ENCODE measurements around the gene SSTR4.

GRCh38 chr20:23007462-23007861, 27.6 kb upstream of the SSTR4 start:
- no peak for TF ChIP-seq POLR2AphosphoS5 (IDR thresholded peaks at IDR 0.05; ENCODE audit: low read depth, low read length)
- no peak for TF ChIP-seq POLR2A (IDR thresholded peaks at IDR 0.05; ENCODE audit: low read depth, low read length)
- TF ChIP-seq TAF1 (IDR thresholded peaks at IDR 0.05; ENCODE audit: borderline replicate concordance, low read depth, low read length): no peak
